NCI-H128 (cell line): Measurements from ENCODE around the gene GH2.
"Not testable (repeated sequence)": the region's sequence is repeated elsewhere in the genome, so short reads cannot be mapped to it uniquely, and the experiment has no call there.

Experiments
- DNase-seq: peaks from one replicate; lab custom pipeline; 2025; ENCODE audit not compliant: unreplicated experiment; lab: John Stamatoyannopoulos, UW

The GH2 gene

GRCh38 chr17:63874693-63875092 is 7.1 kb downstream of the GH2 start:
- DNase-seq = not testable (repeated sequence)

- not testable (repeated sequence) for DNase-seq
Observed at GRCh38 chr17:63874061-63874626, 7.6 kb downstream of the GH2 start.

GRCh38 chr17:63873577-63873976 is 8.2 kb downstream of the GH2 start, which contains the start of gene CSH2:
TSS of gene CSH2 (minus strand) at chr17:63873677. CDS start at chr17:63873614, 63 bp downstream.
- not testable (repeated sequence) for DNase-seq

- DNase-seq = not testable (repeated sequence)
Observed at GRCh38 chr17:63871646-63872365, 9.9 kb downstream of the GH2 start.

- not testable (repeated sequence) for DNase-seq
Observed at GRCh38 chr17:63870292-63870665, 11.5 kb downstream of the GH2 start.

- DNase-seq = not testable (repeated sequence)
Observed at GRCh38 chr17:63869491-63870291, 12.1 kb downstream of the GH2 start.

GRCh38 chr17:63866625-63867024 is 15.1 kb downstream of the GH2 start:
- DNase-seq = not testable (repeated sequence)

- no peak for DNase-seq
Observed at GRCh38 chr17:63859257-63859656, 22.5 kb downstream of the GH2 start.

GRCh38 chr17:63856425-63856824 is 25.3 kb downstream of the GH2 start:
- not testable (repeated sequence) for DNase-seq

GRCh38 chr17:63855185-63855584 is 26.6 kb downstream of the GH2 start:
- DNase-seq = no peak

GRCh38 chr17:63854709-63855108 is 27.0 kb downstream of the GH2 start:
- DNase-seq = no peak

- no peak for DNase-seq
Observed at GRCh38 chr17:63853260-63853659, 28.5 kb downstream of the GH2 start.

GRCh38 chr17:63850401-63850800 is 31.3 kb downstream of the GH2 start:
- no peak for DNase-seq

- no peak for DNase-seq
Observed at GRCh38 chr17:63848834-63849689, 32.7 kb downstream of the GH2 start.

GRCh38 chr17:63847525-63848249 is 34.1 kb downstream of the GH2 start:
- no peak for DNase-seq

- no peak for DNase-seq
Observed at GRCh38 chr17:63845509-63845908, 36.2 kb downstream of the GH2 start.

GRCh38 chr17:63843910-63844677 is 37.6 kb downstream of the GH2 start:
- DNase-seq = no peak

- DNase-seq = not testable (repeated sequence)
Observed at GRCh38 chr17:63843387-63843888, 38.3 kb downstream of the GH2 start.
